AG04449 (cell line): Measurements from ENCODE around the gene CD52.

ENCODE experiments used
- CTCF ChIA-PET: fragments of 350-600 bp; formaldehyde crosslinking; extraction: SDS; loops from one replicate; lab custom pipeline; 2021; ENCODE audit warnings: antibody characterized with exemption; lab: Yijun Ruan, JAX
- POLR2A ChIA-PET: fragments of 400-600, 350-600 bp; formaldehyde crosslinking; extraction: SDS; loops from one replicate; lab custom pipeline; 2020; ENCODE audit warnings: antibody characterized with exemption, inconsistent platforms; lab: Yijun Ruan, JAX
- DNase-seq: peaks from one replicate; pipeline ENCODE4 v3.0.0-alpha.2; 2010; ENCODE audit warnings: low read depth, low spot score
- H3K4me3 ChIP-seq: 2 replicates; pipeline ENCODE4 v1.5.1; 2011; ENCODE audit warnings: low read depth, mild to moderate bottlenecking, control low read depth, low read length
- TF ChIP-seq, protein P1 (sequence below): IDR thresholded peaks from one replicate; pipeline ENCODE4 v1.5.1; 2011; ENCODE audit warnings: mild to moderate bottlenecking, moderate library complexity, low read length, control low read depth, inconsistent platforms; ENCODE audit not compliant: insufficient read depth; ENCODE audit errors: missing control alignments

CD52 gene

DNA sequence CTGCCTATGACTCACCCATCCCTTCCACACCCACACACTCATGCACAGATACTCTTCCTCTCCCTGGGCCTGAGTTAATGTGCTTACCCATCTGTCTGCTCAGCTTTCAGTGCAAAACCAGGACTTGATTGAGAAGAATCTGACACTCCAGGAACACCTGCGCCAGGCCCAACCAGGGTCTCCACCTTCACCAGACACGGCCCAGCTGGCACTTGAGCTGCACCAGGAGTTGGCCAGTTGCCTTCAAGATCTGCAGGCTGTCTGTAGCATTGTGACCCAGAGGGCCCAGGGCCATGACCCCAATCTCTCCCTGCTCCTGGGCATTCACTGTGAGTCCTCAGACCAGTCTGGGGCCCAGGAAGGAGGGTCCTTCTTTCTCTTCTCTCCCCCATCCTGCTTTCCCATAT, 41.3 kb upstream of the CD52 start:
- TF ChIP-seq, protein P1, sequence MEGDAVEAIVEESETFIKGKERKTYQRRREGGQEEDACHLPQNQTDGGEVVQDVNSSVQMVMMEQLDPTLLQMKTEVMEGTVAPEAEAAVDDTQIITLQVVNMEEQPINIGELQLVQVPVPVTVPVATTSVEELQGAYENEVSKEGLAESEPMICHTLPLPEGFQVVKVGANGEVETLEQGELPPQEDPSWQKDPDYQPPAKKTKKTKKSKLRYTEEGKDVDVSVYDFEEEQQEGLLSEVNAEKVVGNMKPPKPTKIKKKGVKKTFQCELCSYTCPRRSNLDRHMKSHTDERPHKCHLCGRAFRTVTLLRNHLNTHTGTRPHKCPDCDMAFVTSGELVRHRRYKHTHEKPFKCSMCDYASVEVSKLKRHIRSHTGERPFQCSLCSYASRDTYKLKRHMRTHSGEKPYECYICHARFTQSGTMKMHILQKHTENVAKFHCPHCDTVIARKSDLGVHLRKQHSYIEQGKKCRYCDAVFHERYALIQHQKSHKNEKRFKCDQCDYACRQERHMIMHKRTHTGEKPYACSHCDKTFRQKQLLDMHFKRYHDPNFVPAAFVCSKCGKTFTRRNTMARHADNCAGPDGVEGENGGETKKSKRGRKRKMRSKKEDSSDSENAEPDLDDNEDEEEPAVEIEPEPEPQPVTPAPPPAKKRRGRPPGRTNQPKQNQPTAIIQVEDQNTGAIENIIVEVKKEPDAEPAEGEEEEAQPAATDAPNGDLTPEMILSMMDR, result no peak
- no peak for DNase-seq
- no peak overlapping the region for H3K4me3 ChIP-seq
- CTCF ChIA-PET, result interaction anchor here (0.6 to 10.7 kb wide), 25 partner anchors 9 to 140 kb away, joined by 3 to 179 read pairs (median 6); partner anchors contain the start of genes CD52, CEP85, UBXN11 and ZNF593
- POLR2A ChIA-PET, result interaction anchor here (0.7 to 2.0 kb wide), 3 partner anchors 8 to 102 kb away, joined by 3 to 7 read pairs (median 4); no protein-coding TSS in a partner anchor

DNA sequence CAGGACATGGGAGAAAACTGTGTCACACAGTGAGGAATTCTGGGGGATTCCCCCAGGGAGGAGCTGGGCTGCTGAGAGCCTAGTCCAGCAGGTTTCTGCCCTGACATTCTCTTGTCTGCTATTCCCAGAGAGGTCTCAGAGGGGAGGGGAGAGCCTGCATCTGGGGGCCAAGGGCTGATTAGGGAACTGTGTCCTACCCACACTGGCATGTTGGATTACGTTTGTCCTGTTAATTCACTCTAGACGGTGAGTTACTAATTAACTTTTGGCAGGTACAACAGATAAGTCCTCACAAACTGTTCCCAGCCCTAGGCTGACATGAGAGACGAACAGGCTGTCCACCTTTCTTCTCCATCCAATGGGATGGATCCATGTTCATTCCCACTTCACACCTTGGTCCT, 40.5 kb upstream of the CD52 start:
- ChIA-PET CTCF (interaction anchor here (0.6 to 10.7 kb wide), 8 partner anchors 8 to 86 kb away, joined by 3 to 179 read pairs (median 12); partner anchors contain the start of genes CD52 and CEP85), POLR2A (no interaction called here)
- no peak for DNase-seq
- H3K4me3 ChIP-seq, result no peak overlapping the region
- TF ChIP-seq, protein P1, result no peak

DNA sequence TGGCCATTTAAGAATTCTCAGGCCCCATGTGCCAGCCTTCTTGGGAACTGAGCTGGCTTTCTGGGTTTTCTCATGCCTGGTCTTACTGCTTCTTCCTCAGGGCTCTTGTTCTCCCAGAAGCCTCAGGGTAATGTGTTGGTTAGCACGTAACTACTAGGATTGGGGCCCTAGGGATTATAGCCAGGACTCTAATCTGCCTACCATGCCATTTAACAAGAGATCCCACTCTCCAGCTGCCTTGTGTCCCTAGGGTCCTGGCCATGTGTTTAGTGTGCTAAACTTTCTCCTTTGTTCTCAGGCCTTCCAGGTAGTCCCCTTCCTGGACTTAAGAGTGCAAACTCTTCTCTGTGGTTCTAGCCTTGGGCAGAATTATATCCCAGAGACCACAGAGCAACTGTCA, 40.0 kb upstream of the CD52 start:
- ChIA-PET CTCF (interaction anchor here (3.1 to 10.7 kb wide), 5 partner anchors 13 to 86 kb away, joined by 14 to 179 read pairs (median 36); partner anchors contain the start of genes CD52 and CEP85), POLR2A (no interaction called here)
- H3K4me3 ChIP-seq, result no peak overlapping the region
- TF ChIP-seq, protein P1, result no peak
- no peak for DNase-seq

DNA sequence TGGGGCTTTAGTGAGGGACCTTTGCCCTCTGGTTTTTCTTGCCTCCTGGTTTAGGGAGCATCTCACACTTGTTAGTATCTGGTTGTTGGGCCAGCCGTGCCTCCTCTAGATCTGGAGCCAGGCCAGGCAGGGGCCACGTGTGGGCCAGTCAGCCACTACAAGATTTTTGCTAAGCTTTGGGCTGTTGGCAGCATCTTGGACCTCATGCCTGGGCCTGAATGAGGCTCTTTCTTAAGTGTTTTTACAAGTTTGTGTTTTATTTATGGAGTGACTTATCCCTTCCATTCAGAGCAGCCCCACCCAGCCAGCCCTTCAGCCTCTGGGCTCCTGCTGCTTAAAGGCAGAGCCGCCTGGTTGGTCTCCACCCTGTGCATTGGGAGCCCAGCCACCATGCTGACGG, 39.5 kb upstream of the CD52 start:
- TF ChIP-seq, protein P1, result no peak
- CTCF ChIA-PET, result interaction anchor here (3.1 to 10.7 kb wide), 4 partner anchors 12 to 85 kb away, joined by 14 to 179 read pairs (median 26); partner anchors contain the start of genes CD52 and CEP85
- POLR2A ChIA-PET, result no interaction called here
- no peak for DNase-seq
- H3K4me3 ChIP-seq, result no peak overlapping the region

DNA sequence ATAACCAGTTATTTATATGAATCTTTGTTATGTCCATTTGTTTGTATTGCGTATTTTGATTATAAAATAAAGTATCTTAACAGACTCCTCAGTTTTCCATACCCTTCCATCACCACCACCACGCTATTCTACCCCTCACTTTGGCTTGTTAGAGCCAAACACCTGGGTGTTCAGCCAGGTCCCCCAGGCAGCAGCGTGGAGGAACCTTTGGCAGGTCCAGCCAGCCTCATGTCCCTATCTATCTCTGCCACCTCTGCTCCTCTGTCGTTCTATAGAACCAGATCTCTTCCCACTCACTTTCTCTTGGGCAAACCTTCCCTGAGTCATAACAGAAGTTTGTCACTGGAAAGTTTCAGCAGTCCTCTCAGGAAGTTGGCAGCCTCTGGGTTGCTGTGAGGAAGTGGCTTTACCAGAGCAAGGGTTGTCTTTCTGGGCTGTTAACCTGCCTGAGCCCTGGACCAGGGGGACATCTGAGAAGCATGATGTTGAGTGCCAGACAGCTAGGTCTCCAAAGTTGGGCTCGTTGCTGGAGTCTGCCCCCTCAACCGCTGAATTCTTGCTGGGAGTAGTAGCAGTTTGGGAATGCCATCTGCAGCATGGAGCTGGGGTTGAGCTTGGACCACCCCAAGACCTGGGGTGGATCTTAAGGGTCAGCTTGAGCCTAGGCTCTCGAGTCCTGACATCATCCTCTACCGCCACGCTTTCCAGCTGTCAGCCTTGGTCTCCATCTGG, 38.9 kb upstream of the CD52 start:
- no peak for DNase-seq
- CTCF ChIA-PET, result interaction anchor here (1.0 to 10.7 kb wide), 13 partner anchors 11 to 138 kb away, joined by 3 to 179 read pairs (median 6); partner anchors contain the start of genes CD52 and CEP85
- POLR2A ChIA-PET, result interaction anchor here (0.7 to 1.4 kb wide), 3 partner anchors 10 to 99 kb away, joined by 3 to 6 read pairs (median 3); no protein-coding TSS in a partner anchor
- H3K4me3 ChIP-seq, result peak overlapping the region; percentile 81
- TF ChIP-seq, protein P1, result no peak
